LHCN-M2 (cell line): Measurements from ENCODE around the gene MRRF. TPM values are rescaled to one million over a fixed set of nuclear protein-coding genes. Genes with fewer than 3 reads are reported as not detected.
"Not testable (repeated sequence)": the region's sequence is repeated elsewhere in the genome, so short reads cannot be mapped to it uniquely, and the experiment has no call there.

Source experiments
- DNase-seq: peaks from one replicate; pipeline ENCODE4 v3.0.0-alpha.2; 2012; ENCODE audit warnings: low read depth
- total RNA-seq: library from RNA; depleted of rRNA; stranded (reverse); fragments of >200 nt; gene quantifications from 2 replicates; pipeline ENCODE4 v1.2.3, GENCODE V29; 2014

Gene MRRF
- total RNA-seq, 1 experiment from 2014 or later = 46.6 TPM

GRCh38 chr9:122274055-122274454 is 9.4 kb downstream of the MRRF start:
- no peak for DNase-seq

GRCh38 chr9:122276096-122276495 is 11.4 kb downstream of the MRRF start:
- peak; percentile 32 for DNase-seq

GRCh38 chr9:122277285-122277897 is 12.7 kb downstream of the MRRF start:
- no peak for DNase-seq

- no peak for DNase-seq
These were observed 16.7 kb downstream of the MRRF start for GRCh38 chr9:122281368-122281767.

GRCh38 chr9:122286764-122287163 is 22.1 kb downstream of the MRRF start:
- DNase-seq = no peak

GRCh38 chr9:122287214-122287720 is 22.6 kb downstream of the MRRF start:
- no peak for DNase-seq

- DNase-seq = no peak
These were observed 26.8 kb downstream of the MRRF start for GRCh38 chr9:122291458-122291857.

GRCh38 chr9:122294531-122294930 is 29.8 kb downstream of the MRRF start:
- no peak for DNase-seq

- DNase-seq = no peak
These were observed 32.8 kb downstream of the MRRF start for GRCh38 chr9:122297512-122297911.

GRCh38 chr9:122302237-122303093 is 37.8 kb downstream of the MRRF start:
- peak; percentile 23 for DNase-seq

- DNase-seq = no peak
These were observed 42.4 kb downstream of the MRRF start for GRCh38 chr9:122307061-122307460.

- DNase-seq = no peak
These were observed 43.2 kb downstream of the MRRF start for GRCh38 chr9:122307925-122308324.

GRCh38 chr9:122309861-122310260 is 45.2 kb downstream of the MRRF start:
- no peak for DNase-seq

- no peak for DNase-seq
These were observed 49.5 kb downstream of the MRRF start for GRCh38 chr9:122314165-122314564.

- no peak for DNase-seq
These were observed 50.9 kb downstream of the MRRF start for GRCh38 chr9:122315534-122315933.

- DNase-seq = no peak
These were observed 53.6 kb downstream of the MRRF start for GRCh38 chr9:122318284-122318683.

- no peak for DNase-seq
These were observed 55.8 kb downstream of the MRRF start for GRCh38 chr9:122320413-122320881.

GRCh38 chr9:122322553-122322952 is 57.9 kb downstream of the MRRF start:
- no peak for DNase-seq

GRCh38 chr9:122324665-122325064 is 60.0 kb downstream of the MRRF start:
- not testable (repeated sequence) for DNase-seq

GRCh38 chr9:122325124-122325523 is 60.4 kb downstream of the MRRF start:
- no peak for DNase-seq

- DNase-seq = no peak
These were observed 62.5 kb downstream of the MRRF start for GRCh38 chr9:122327175-122327574.

- no peak for DNase-seq
These were observed 64.9 kb downstream of the MRRF start for GRCh38 chr9:122329597-122329996.

GRCh38 chr9:122330466-122330865 is 65.8 kb downstream of the MRRF start:
- DNase-seq = not testable (repeated sequence)
